ENCODE results near the gene IRGC.

The IRGC gene

GRCh38 chr19:43754503-43755255 lies 38.8 kb downstream of the IRGC start, which contains the start of gene SMG9 (continued):
- peak; percentile 87 for TF ChIP-seq ZNF513 (tag by site-specific recombination; IDR thresholded peaks at IDR 0.05)
- no peak for TF ChIP-seq ZNF354C (tag by site-specific recombination; IDR thresholded peaks at IDR 0.05; ENCODE audit: borderline replicate concordance, low read depth)
- TF ChIP-seq ZNF521 (tag by site-specific recombination; IDR thresholded peaks at IDR 0.05): no peak
- no peak for TF ChIP-seq ZNF658 (tag by site-specific recombination; IDR thresholded peaks at IDR 0.05)
- no peak for TF ChIP-seq ZNF555 (tag by site-specific recombination; conservative IDR thresholded peaks at IDR 0.05)
- no peak for TF ChIP-seq ZNF311 (tag by site-specific recombination; IDR thresholded peaks at IDR 0.05; ENCODE audit: borderline replicate concordance)
- TF ChIP-seq ZNF692 (tag by site-specific recombination; IDR thresholded peaks at IDR 0.05): peak; percentile 90
- TF ChIP-seq SP2 (tag by site-specific recombination; IDR thresholded peaks at IDR 0.05): peak; percentile 97
- no peak; the same call in 1 of the 2 replicates for TF ChIP-seq REST (tag by site-specific recombination; IDR thresholded peaks at IDR 0.05)
- TF ChIP-seq BCL11B (tag by site-specific recombination; IDR thresholded peaks at IDR 0.05; ENCODE audit: low read depth): peak; percentile 95; the same call in 1 of the 2 replicates
- TF ChIP-seq ZNF558 (tag by site-specific recombination; IDR thresholded peaks at IDR 0.05): no peak
- TF ChIP-seq ZBTB7A (tag by site-specific recombination; IDR thresholded peaks at IDR 0.05; ENCODE audit: low read depth): peak; percentile 91
- peak; percentile 98 for TF ChIP-seq ZSCAN30 (tag by site-specific recombination; IDR thresholded peaks at IDR 0.05)
- no peak for TF ChIP-seq ZNF548 (tag by site-specific recombination; IDR thresholded peaks at IDR 0.05)
- peak; percentile 76; the same call in 1 of the 2 replicates for TF ChIP-seq INSM2 (tag by site-specific recombination; IDR thresholded peaks at IDR 0.05)
- 0 out of 2 replicates have a peak, but pooled peaks have one; percentile 59 for TF ChIP-seq ZSCAN23 (tag by site-specific recombination; IDR thresholded peaks at IDR 0.05)
- TF ChIP-seq ZNF18 (tag by site-specific recombination; IDR thresholded peaks at IDR 0.05): 0 out of 2 replicates have a peak, but pooled peaks have one; percentile 15
- no peak for TF ChIP-seq ZNF157 (tag by site-specific recombination; IDR thresholded peaks at IDR 0.05)
- peak; percentile 84 for TF ChIP-seq IKZF3 (tag by site-specific recombination; IDR thresholded peaks at IDR 0.05)
- TF ChIP-seq ZNF404 (tag by site-specific recombination; IDR thresholded peaks at IDR 0.05): no peak
- TF ChIP-seq ZFP3 (tag by site-specific recombination; IDR thresholded peaks at IDR 0.05; ENCODE audit: low read depth): no peak
- 0 out of 2 replicates have a peak, but pooled peaks have one; percentile 48 for TF ChIP-seq ZSCAN18 (tag by site-specific recombination; IDR thresholded peaks at IDR 0.05)
- TF ChIP-seq ZNF530 (tag by site-specific recombination; IDR thresholded peaks at IDR 0.05; ENCODE audit: low read depth): no peak
- no peak for TF ChIP-seq SETDB1 (IDR thresholded peaks at IDR 0.05; ENCODE audit: insufficient read length, low read length)
- TF ChIP-seq HOXC10 (CRISPR knock-in tag; IDR thresholded peaks at IDR 0.05): no peak
- peak; percentile 57; the same call in 1 of the 2 replicates for TF ChIP-seq ZNF394 (tag by site-specific recombination; IDR thresholded peaks at IDR 0.05; ENCODE audit: borderline replicate concordance)
- TF ChIP-seq KLF10 (tag by site-specific recombination; IDR thresholded peaks at IDR 0.05): peak; percentile 95
- no peak for TF ChIP-seq SCRT1 (tag by site-specific recombination; IDR thresholded peaks at IDR 0.05; ENCODE audit: borderline replicate concordance)
